Peyer's patch (tissue), 4 donors: ENCODE measurements around the gene CD52.
A peak's percentile ranks its signal among the peaks of the same experiment; 100 is the strongest.

ENCODE experiments used
- CTCF ChIP-seq, 6 experiments: fragments of 450-650 bp in 4 of 6; fragments of 200-600 bp in 2 of 6; sonication (generic) in 1 of 6; IDR thresholded peaks; one replicate each; pipeline ENCODE4 v1.5.1; 2017 to 2019; ENCODE audit warnings: antibody characterized with exemption in 6 of 6, mild to moderate bottlenecking in 3 of 6, moderate library complexity in 1 of 6
- POLR2A ChIP-seq, 2 donors: fragments of 450-650 bp; IDR thresholded peaks; one replicate each; pipeline ENCODE4 v1.5.1; 2017; ENCODE audit warnings: antibody characterized with exemption in 2 of 2, mild to moderate bottlenecking in 2 of 2, moderate library complexity in 2 of 2

GRCh38 chr1:26350701-26351589 lies 33.2 kb downstream of the CD52 start:
- TF ChIP-seq CTCF (IDR thresholded peaks at IDR 0.05) (no peak), POLR2A (IDR thresholded peaks at IDR 0.05) (peak in 1 of 2 donors; percentile 31)
